VCaP (cell line): ENCODE results near the gene SYNPO.

Experiments
- H3K27ac ChIP-seq: fragments of 450-650 bp; 2 replicates; pipeline ENCODE4 v1.5.1; 2017
- TF ChIP-seq, protein P1 (sequence below): fragments of 450-650 bp; conservative IDR thresholded peaks from 2 replicates; pipeline ENCODE4 v1.5.1; 2017; ENCODE audit warnings: mild to moderate bottlenecking, moderate library complexity

Gene SYNPO

DNA sequence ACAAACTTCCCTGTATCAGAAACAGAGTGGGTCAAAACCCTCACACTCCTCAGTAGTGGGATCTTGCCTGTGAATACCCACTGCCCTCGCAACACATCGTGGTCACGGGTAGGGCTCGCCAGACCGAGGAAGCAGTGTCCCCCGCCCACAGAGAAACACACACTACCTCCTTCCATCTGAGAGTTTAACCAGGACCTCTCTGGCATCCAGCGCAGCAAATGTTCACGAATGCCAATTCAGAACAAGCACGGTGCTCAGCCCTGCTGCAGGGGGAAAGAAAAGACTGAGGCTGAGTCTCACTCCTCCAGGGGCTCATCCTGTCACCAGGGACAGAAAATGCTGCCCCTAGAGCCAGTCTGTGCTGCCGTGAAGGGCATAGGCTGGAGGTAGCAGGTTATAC lies 42.5 kb upstream of the SYNPO start:
- H3K27ac ChIP-seq, result no peak overlapping the region
- TF ChIP-seq, protein P1, sequence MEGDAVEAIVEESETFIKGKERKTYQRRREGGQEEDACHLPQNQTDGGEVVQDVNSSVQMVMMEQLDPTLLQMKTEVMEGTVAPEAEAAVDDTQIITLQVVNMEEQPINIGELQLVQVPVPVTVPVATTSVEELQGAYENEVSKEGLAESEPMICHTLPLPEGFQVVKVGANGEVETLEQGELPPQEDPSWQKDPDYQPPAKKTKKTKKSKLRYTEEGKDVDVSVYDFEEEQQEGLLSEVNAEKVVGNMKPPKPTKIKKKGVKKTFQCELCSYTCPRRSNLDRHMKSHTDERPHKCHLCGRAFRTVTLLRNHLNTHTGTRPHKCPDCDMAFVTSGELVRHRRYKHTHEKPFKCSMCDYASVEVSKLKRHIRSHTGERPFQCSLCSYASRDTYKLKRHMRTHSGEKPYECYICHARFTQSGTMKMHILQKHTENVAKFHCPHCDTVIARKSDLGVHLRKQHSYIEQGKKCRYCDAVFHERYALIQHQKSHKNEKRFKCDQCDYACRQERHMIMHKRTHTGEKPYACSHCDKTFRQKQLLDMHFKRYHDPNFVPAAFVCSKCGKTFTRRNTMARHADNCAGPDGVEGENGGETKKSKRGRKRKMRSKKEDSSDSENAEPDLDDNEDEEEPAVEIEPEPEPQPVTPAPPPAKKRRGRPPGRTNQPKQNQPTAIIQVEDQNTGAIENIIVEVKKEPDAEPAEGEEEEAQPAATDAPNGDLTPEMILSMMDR, result no peak

DNA sequence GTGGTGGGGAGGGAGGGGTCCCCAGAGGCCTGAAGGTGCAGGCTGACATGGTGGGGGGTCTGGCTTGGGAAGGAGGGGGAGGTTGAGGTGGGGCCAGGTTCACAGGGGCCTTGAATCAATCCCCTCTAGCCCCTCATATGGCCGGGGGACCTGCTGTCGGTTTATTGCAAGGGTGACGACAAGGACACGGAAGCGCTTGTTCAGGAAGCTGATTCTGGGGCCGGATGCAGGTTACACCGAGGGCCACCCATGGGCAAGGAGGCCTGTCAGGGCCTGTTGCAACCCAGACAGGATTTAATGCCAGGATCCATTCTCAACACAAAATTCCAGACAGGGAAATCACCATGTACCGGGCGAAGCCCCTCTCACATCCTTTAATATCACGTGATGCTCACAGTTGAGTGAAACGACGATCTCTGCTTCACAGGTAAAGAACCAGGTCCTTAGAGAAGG lies 41.6 kb upstream of the SYNPO start:
- no peak overlapping the region for H3K27ac ChIP-seq
- TF ChIP-seq, protein P1, result no peak

DNA sequence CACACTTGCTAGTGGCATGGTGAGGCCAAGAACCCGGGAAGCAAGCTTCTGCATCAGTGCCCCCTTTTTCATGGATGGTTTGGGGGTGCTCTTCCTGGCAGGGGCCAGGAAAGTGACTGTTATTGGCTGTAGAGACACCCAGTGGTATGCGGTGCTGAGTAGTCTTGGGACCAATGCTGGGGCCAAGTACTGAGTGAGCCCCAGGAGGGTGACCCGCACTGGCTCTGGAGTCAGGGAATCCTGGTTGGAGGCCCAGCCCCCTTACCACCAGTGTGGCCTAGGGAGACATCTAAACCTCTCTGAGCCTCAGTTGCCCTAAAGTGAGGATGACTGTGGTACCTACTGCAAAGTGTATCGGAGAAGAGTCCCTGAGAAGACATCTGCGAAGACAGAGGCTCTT lies 41.2 kb upstream of the SYNPO start:
- no peak overlapping the region for H3K27ac ChIP-seq
- TF ChIP-seq, protein P1, result no peak

DNA sequence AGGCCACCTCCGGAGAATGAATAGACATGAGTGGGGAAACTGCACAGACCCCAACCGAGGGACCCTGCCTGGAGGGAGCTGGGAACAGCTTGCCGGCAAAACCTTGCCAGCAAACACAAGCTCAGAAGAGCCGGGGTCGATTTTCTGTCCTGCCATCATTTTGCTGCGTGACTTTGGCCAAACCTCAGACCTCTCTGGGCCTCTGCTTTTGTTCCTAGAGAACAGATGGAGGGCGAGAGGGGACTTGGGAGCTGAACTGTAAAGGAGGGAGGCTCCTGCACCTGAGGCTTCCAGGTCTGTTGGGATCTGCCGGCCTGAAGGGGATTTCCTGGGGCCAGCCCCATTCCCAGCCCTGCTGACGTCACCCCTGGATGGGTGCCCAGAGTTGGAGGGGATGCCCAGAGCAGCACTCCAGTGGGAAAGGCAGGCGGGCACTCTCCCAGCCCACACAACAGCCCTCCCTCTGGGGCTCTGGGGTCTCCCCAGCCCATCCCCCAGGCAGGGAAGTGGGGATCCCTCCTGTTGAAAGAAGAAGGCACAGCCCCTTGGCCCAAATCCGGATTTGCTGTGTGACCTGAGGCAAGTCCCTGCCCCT lies 40.4 kb upstream of the SYNPO start:
- TF ChIP-seq, protein P1, result no peak
- H3K27ac ChIP-seq, result no peak overlapping the region

DNA sequence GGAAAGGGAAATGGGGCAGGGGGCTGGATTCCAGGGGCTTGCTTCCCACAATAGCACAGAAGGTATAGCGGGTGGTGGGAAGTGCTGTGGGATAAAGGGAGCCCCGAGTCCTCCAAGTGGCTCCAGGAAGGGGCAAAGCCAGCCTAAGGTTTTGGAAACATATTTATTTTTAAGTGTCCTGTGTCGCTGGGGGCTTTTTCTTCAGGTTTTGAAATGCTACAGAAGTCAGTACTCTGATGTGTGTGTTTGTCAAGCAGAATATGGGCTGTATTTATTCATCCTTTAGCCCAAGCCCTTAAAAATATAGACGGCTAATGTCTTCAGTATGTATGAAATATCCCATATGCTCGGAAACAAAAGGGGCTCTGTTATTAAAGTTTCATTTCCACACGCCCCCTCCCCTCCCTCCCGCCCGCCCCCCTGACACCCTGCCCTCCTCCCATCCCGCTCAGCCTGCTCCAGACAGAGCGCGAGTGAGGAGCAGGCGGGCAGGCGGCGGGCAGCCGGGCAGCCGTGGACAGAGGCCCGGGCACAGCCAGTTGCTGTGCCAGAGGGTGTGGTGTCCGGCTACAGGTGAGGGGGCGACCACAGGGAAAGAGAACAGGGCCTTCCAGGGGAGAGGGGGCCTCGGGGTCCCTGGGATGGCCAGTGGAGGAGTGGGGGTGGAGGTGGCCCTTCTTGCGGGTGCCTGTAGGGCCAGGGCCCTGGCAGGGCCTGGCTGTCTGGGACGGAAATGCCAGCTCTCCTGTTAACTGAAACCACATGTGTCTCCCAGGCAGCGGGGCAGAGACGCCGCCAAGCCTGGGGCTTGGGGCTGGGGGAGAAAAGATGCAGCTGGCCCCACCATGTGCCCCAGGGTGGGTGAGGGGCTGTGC lies 39.6 kb upstream of the SYNPO start:
- H3K27ac ChIP-seq, result no peak overlapping the region
- TF ChIP-seq, protein P1, result no peak

DNA sequence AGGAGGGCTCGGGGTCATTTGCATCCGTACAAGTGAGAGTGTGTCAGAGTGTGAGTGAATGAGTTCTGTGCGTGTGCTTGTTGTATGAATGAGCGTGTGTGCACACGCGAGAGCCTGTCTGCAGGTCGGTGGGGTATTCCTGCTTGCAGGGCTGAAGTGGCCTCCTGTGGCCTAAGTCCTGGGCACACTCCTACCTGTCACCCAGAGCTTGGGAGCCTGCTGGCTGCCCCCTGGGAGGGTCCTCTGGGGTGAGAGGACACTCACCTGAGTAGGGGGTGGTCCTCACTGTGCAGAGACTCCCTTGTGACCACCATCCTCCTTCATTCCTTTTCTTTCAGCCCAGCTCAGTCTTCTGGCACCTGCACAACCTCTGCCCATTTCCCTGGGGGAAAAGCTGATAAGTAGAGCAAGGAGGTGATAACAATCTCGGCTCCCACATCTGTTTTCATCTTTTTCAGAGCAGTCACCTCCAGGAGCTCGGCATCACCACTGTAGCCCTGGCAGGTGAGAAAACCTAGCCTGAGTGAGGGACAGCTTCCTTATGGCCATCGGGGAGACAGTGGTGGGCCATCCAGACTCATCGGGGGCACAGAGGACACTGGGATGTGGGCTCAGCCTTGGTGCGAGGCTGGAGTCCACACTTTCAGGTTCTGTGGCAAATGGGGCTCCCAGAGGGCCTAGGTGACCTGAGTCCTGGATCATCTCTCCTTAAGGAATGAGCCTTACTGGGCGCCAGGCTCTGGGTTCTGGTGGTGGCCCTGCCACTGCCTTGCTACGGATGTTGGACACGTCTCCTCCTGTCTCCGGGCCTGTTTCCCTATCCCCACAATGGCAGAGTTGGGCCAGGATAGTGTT lies 38.7 kb upstream of the SYNPO start:
- TF ChIP-seq, protein P1, result no peak
- H3K27ac ChIP-seq, result no peak overlapping the region

DNA sequence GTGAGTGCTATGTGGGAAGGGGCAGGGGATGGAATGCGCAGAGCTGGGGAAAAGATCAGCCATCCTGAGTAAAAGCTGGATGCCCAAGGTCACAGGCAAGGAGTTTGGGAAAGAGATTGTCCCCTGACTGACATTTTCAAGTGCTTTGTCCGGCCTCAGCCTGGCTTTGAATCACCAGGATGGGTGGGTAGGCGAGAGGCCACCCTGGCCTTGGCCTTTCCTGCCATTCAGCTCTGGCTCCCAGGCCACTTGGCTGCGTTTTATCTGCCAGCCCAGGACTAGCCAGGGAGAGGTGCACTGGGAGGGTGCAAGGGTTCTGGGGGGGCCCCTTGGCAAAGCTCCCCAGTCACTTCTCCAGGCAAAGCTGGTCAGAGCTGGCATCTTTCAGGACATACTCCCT lies 37.4 kb upstream of the SYNPO start:
- H3K27ac ChIP-seq, result no peak overlapping the region
- TF ChIP-seq, protein P1, result no peak
